HG02588 (cell line): Measurements from ENCODE around the gene OR10K2.

Experiments used
- ATAC-seq: cut with Tn5 transposase; IDR thresholded peaks from one replicate; pipeline ENCODE4 v1.9.1; 2021; ENCODE audit warnings: mild to moderate bottlenecking, moderate library complexity; ENCODE audit not compliant: unreplicated experiment

The OR10K2 gene

DNA sequence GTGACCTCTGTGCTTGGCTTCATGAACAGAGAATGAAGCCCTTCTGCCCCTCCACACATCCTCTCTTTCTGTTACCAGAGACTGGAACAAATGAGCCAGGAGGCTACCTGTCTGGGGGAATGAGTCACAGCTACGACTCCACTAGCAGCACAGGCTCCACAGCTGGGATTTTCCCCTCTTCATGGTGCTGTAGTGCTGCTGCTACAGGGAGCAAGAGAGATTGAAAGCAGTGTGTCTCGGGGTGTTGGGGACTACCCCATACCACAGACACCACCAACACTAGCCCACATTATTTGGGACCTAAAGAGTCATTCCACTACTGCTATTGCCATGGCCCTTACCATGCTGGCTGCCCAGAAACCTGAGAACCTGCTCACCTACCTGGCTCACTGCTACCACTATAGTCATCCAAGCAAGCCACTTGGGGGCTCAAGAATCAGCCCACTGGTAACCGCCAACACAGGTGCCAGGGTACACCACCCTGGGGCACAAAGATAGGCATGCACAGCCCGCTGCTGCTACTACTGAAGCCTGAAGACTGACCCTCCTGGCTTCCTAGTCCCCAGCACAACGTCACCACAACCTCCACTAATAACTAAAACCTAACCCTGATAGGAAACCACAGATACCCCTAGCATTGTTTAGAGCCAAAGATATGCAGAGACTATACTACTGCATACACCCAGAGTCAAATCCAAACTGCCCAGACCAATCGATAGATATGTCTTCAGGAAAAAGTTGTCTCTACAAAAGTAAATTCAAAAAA, 54.7 kb downstream of the OR10K2 start:
- peak; percentile 96 for ATAC-seq
